Lower leg skin (tissue), 4 donors: ENCODE data around the gene LIG3. TPM values are rescaled to one million over a fixed set of nuclear protein-coding genes. Genes with fewer than 3 reads are reported as not detected.

Experiments
- DNase-seq, 2 donors: peaks; one replicate each; pipeline ENCODE4 v3.0.0-alpha.2; 2019; ENCODE audit warnings: low spot score in 2 of 2
- H3K4me3 ChIP-seq: fragments of 200-600 bp; sonication (generic); 2 replicates; pipeline ENCODE4 v1.5.1; 2017; ENCODE audit warnings: mild to moderate bottlenecking, low read depth; ENCODE audit not compliant: poor library complexity, severe bottlenecking
- POLR2A ChIP-seq, 2 donors: fragments of 450-650 bp; IDR thresholded peaks; one replicate each; pipeline ENCODE4 v1.6.1; 2016 to 2017; ENCODE audit warnings: antibody characterized with exemption in 2 of 2, mild to moderate bottlenecking in 1 of 2, moderate library complexity in 1 of 2
- WGBS, 2 donors: methylation state at CpG; one replicate each; pipeline ENCODE4 v1.1.5; 2018; 5-methylcytosine and 5-hydroxymethylcytosine counted together
- intact Hi-C: fragments of 100-400 bp; cut with DNase I; formaldehyde crosslinking; loops from one replicate; pipeline ENCODE4 v1.15.0; 2023; ENCODE audit warnings: low total_unique reads
- total RNA-seq, 4 donors: library from RNA; depleted of rRNA; stranded (reverse); fragments of >200 nt; gene quantifications; one replicate each; pipeline ENCODE4 v1.1.0, GENCODE V29; 2016
- TF ChIP-seq, protein P1 (sequence below), 3 donors: fragments of 450-650 bp; IDR thresholded peaks; one replicate each; pipeline ENCODE4 v1.5.1; 2016; ENCODE audit warnings: antibody characterized with exemption in 3 of 3, mild to moderate bottlenecking in 3 of 3, moderate library complexity in 2 of 3

The LIG3 gene
- total RNA-seq, 4 donors from 2014 or later, result 13.7 to 67.6 (median 29.9) TPM

GRCh38 chr17:35046245-35046644, 65.9 kb downstream of the LIG3 start:
- TF ChIP-seq, protein P1, sequence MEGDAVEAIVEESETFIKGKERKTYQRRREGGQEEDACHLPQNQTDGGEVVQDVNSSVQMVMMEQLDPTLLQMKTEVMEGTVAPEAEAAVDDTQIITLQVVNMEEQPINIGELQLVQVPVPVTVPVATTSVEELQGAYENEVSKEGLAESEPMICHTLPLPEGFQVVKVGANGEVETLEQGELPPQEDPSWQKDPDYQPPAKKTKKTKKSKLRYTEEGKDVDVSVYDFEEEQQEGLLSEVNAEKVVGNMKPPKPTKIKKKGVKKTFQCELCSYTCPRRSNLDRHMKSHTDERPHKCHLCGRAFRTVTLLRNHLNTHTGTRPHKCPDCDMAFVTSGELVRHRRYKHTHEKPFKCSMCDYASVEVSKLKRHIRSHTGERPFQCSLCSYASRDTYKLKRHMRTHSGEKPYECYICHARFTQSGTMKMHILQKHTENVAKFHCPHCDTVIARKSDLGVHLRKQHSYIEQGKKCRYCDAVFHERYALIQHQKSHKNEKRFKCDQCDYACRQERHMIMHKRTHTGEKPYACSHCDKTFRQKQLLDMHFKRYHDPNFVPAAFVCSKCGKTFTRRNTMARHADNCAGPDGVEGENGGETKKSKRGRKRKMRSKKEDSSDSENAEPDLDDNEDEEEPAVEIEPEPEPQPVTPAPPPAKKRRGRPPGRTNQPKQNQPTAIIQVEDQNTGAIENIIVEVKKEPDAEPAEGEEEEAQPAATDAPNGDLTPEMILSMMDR (IDR thresholded peaks at IDR 0.05), result no peak
- no peak for TF ChIP-seq POLR2A (IDR thresholded peaks at IDR 0.05)
- no peak overlapping the region for H3K4me3 ChIP-seq
- WGBS, 2 donors, result 68 to 84% methylated on average over 4 of the region's 4 CpGs
- DNase-seq, result no peak
- intact Hi-C loops, result no loop called here

- WGBS, 2 donors, result 59 to 64% methylated on average over 5 of the region's 5 CpGs
- no peak for TF ChIP-seq POLR2A (IDR thresholded peaks at IDR 0.05)
- TF ChIP-seq, protein P1 (IDR thresholded peaks at IDR 0.05), result no peak
- intact Hi-C loops, result no loop called here
- no peak for DNase-seq
- no peak overlapping the region for H3K4me3 ChIP-seq
These were observed 66.5 kb downstream of the LIG3 start for GRCh38 chr17:35046740-35047283.

- intact Hi-C loops, result no loop called here
- no peak for TF ChIP-seq POLR2A (IDR thresholded peaks at IDR 0.05)
- TF ChIP-seq, protein P1 (IDR thresholded peaks at IDR 0.05), result no peak
- DNase-seq, result no peak
- no peak overlapping the region for H3K4me3 ChIP-seq
- 78 to 88% methylated on average over 3 of the region's 3 CpGs for WGBS, 2 donors
These were observed 68.5 kb downstream of the LIG3 start for GRCh38 chr17:35048685-35049379.

DNA sequence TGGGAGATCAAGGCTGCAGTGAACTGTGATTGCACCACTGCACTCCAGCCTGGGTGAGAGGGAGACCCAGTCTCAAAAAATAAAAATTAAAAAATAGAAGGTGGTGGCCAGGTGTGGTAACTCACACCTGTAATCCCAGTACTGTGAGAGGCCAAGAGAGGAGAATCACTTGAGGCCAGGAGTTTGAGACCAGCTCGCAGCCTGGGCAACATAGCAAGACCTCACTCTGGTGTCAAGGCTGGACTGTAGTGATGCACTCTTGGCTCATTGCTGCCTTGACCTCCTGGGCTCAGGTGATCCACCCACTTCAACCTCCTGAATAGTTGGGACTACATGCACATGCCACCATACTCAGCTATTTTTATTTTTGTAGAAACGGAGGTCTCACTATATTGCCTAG, 69.9 kb downstream of the LIG3 start:
- H3K4me3 ChIP-seq, result no peak overlapping the region
- no peak for DNase-seq
- 91 to 98% methylated on average over 2 of the region's 2 CpGs for WGBS, 2 donors
- intact Hi-C loops, result no loop called here
- TF ChIP-seq, protein P1 (IDR thresholded peaks at IDR 0.05), result no peak
- TF ChIP-seq POLR2A (IDR thresholded peaks at IDR 0.05), result no peak

DNA sequence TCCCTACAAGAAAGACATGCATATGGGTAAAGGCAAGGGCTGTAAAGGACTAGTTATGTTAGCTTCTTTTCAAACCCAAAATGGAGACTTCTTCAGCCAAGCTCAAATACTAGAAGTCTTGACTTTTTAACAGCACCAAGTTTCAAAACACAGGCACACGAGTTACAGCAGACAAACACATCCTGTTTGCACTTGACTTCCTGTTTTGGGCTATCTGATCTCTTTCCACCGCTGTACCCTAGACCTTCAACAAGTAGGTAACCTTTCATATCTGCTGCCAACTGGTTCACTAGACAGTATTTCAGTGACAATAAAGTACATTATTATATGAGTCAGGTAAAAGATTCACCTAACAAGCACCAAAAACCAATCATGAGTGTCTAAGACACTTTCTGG, 70.9 kb downstream of the LIG3 start:
- no peak for DNase-seq
- no peak overlapping the region for H3K4me3 ChIP-seq
- TF ChIP-seq, protein P1 (IDR thresholded peaks at IDR 0.05), result no peak
- no peak for TF ChIP-seq POLR2A (IDR thresholded peaks at IDR 0.05)
- 16 to 37% methylated on average over 2 of the region's 2 CpGs for WGBS, 2 donors
- intact Hi-C loops, result no loop called here
